Adrenal gland (tissue), 12 donors: ENCODE results near the gene FEM1A. TPM values are rescaled to one million over a fixed set of nuclear protein-coding genes. Genes with fewer than 3 reads are reported as not detected.
"Not testable (repeated sequence)": the region's sequence is repeated elsewhere in the genome, so short reads cannot be mapped to it uniquely, and the experiment has no call there.

Source experiments
- DNase-seq, 7 donors: peaks; one replicate each; pipeline ENCODE4 v3.0.0-alpha.2; 2019 to 2020
- H3K27ac ChIP-seq, 5 donors: fragments of 200-600 bp; sonication (generic) in 4 of 5; 1 replicate in 3 of 5; 2 replicates in 2 of 5; pipeline versions ENCODE4 v1.5.1 to v1.8.0; 2016 to 2020; ENCODE audit warnings: mild to moderate bottlenecking in 1 of 5
- H3K27me3 ChIP-seq: fragments of 200-600 bp; 2 replicates; pipeline ENCODE4 v1.8.0; 2021
- H3K36me3 ChIP-seq, 2 donors: fragments of 200-600 bp; replicated peaks in 1 of 2; 1 replicate in 1 of 2; 2 replicates in 1 of 2; pipeline versions ENCODE4 v1.5.1 to v1.8.0; 2018 to 2022
- H3K4me1 ChIP-seq, 2 donors: fragments of 200-600 bp; replicated peaks in 1 of 2; 1 replicate in 1 of 2; 2 replicates in 1 of 2; pipeline versions ENCODE4 v1.5.1 to v1.8.0; 2018 to 2021
- H3K4me3 ChIP-seq, 4 donors: fragments of 200-600 bp; sonication (generic) in 3 of 4; one replicate each; pipeline ENCODE4 v1.5.1; 2016 to 2018
- H3K9me3 ChIP-seq, 3 donors: fragments of 200-600 bp; sonication (generic) in 1 of 3; replicated peaks in 1 of 3; 1 replicate in 2 of 3; 2 replicates in 1 of 3; pipeline versions ENCODE4 v1.5.1 to v1.8.0; 2016 to 2021
- CTCF ChIP-seq, 6 experiments: fragments of 450-650 bp in 4 of 6; fragments of 200-600 bp in 2 of 6; sonication (generic) in 1 of 6; IDR thresholded peaks; 1 replicate in 5 of 6; 2 replicates in 1 of 6; pipeline versions ENCODE4 v1.5.1 to v1.8.0; 2016 to 2021; ENCODE audit warnings: antibody characterized with exemption in 6 of 6, mild to moderate bottlenecking in 2 of 6, moderate library complexity in 1 of 6
- POLR2A ChIP-seq, 2 donors: fragments of 450-650 bp; IDR thresholded peaks; one replicate each; pipeline ENCODE4 v1.6.1; 2017; ENCODE audit warnings: antibody characterized with exemption in 2 of 2, mild to moderate bottlenecking in 2 of 2, moderate library complexity in 1 of 2
- WGBS, 4 donors: extraction: QIAGEN DNeasy Blood & Tissue Kit in 2 of 4; methylation state at CpG; one replicate each; pipeline versions ENCODE4 v1.1.5 to v1.1.7; 2013 to 2017; 5-methylcytosine and 5-hydroxymethylcytosine counted together
- intact Hi-C, 2 donors: fragments of 100-400 bp; cut with DNase I; formaldehyde crosslinking; loops; one replicate each; pipeline versions ENCODE4 v1.14.1 to v1.15.0; 2022 to 2023
- polyA plus RNA-seq, 3 donors: library from polyadenylated mRNA; stranded (reverse); fragments of 200-250 nt in 2 of 3; fragments of 350-450 nt in 1 of 3; fragmentation: Illumina TruSeq in 1 of 3; extraction: RNeasy Lipid Tissue Mini Kit (QIAGEN cat#74804) in 1 of 3; gene quantifications; one replicate each; pipeline ENCODE4 v1.2.3, GENCODE V29; 2013 to 2014
- total RNA-seq, 9 donors: library from RNA; depleted of rRNA in 4 of 9; stranded (reverse); fragments of >200 nt in 4 of 9; fragments of 120-200 nt in 1 of 9; fragmentation: NEBNext Ultra II Directional in 1 of 9; extraction: Animal tissue kit (Norgen Biotek cat#: 25700) in 1 of 9; gene quantifications; one replicate each; pipeline versions ENCODE4 v1.1.0 to v1.2.4, GENCODE V29; 2013 to 2023
- donor health status: healthy with polysubstance abuse.
- donor health status: Bipolar disorder and iron deficiency.
- donor health status: DM: yes; HTN: yes; CAD: no.
- donor health status: DM: no; HTN: no; CAD: no.
- donor health status: DM: no; HTN: no; CAD: no.
- donor health status: DM: yes; HTN: yes; CAD: no.

The FEM1A gene
- total and polyA plus RNA-seq, 12 donors, result 3.6 to 25.8 (median 13.3) TPM

- no peaks in the 10 kb centered on the region for H3K9me3 ChIP-seq
- DNase-seq, result peak; percentile 60 to 77 (median 71)
- H3K27ac ChIP-seq, result peak within 1 kb of the TSS in 4 of 5 donors; percentile 73 to 90 (median 86)
- TF ChIP-seq POLR2A (IDR thresholded peaks at IDR 0.05) (peak; percentile 43 to 61), CTCF (IDR thresholded peaks at IDR 0.05) (peak in 1 of 6 experiments; percentile 9)
- 0 to 1% (median 0%) methylated on average over 6 to 52 of the region's 52 CpGs for WGBS, 4 donors
- peak within 1 kb of the TSS; percentile 65 to 95 (median 88) for H3K4me3 ChIP-seq
- H3K4me1 ChIP-seq, result peaks cover 4 to 10% of the 10 kb centered on the region in 2 donors
- no peaks in the 10 kb centered on the region for H3K36me3 ChIP-seq
- intact Hi-C loops, result no loop called here
- H3K27me3 ChIP-seq, result no peaks in the 10 kb centered on the region
These were observed 39.9 kb downstream of the FEM1A start, which contains the start of gene TICAM1 for GRCh38 chr19:4831304-4831978. Gene TICAM1, minus strand, starts transcription at chr19:4831712. Its CDS starts 13,335 bp downstream, at chr19:4818377.

GRCh38 chr19:4831979-4832340 lies 40.4 kb downstream of the FEM1A start:
- H3K27me3 ChIP-seq, DNase-seq, H3K9me3 ChIP-seq, intact Hi-C loops, H3K36me3 ChIP-seq: not testable (repeated sequence)
- Histone ChIP-seq H3K27ac (peak overlapping the region in 4 of 5 donors; percentile 73 to 90 (median 86)), H3K4me1 (peaks cover 4 to 10% of the 10 kb centered on the region in 2 donors), H3K4me3 (peak overlapping the region; percentile 65 to 95 (median 88))
- WGBS, 4 donors, result 25 to 27% (median 25%) methylated on average over 9 of the region's 9 CpGs

GRCh38 chr19:4832776-4833175 lies 41.2 kb downstream of the FEM1A start:
- peaks cover 4 to 10% of the 10 kb centered on the region in 2 donors for H3K4me1 ChIP-seq
- no peaks in the 10 kb centered on the region for H3K9me3 ChIP-seq
- no peak for DNase-seq
- WGBS, 4 donors, result 73 to 89% (median 86%) methylated on average over 5 of the region's 5 CpGs
- intact Hi-C loops, result no loop called here
- H3K27me3 ChIP-seq, result no peaks in the 10 kb centered on the region
- TF ChIP-seq CTCF (IDR thresholded peaks at IDR 0.05) (no peak), POLR2A (IDR thresholded peaks at IDR 0.05) (no peak)
- H3K27ac ChIP-seq, result no peak overlapping the region
- no peak overlapping the region for H3K4me3 ChIP-seq
- H3K36me3 ChIP-seq, result no peaks in the 10 kb centered on the region

- WGBS, 4 donors, result 92 to 97% (median 94%) methylated on average over 14 to 17 of the region's 17 CpGs
- no peaks in the 10 kb centered on the region for H3K27me3 ChIP-seq
- intact Hi-C loops, result no loop called here
- no peak overlapping the region for H3K4me3 ChIP-seq
- H3K27ac ChIP-seq, result no peak overlapping the region
- no peak for TF ChIP-seq CTCF (IDR thresholded peaks at IDR 0.05)
- TF ChIP-seq POLR2A (IDR thresholded peaks at IDR 0.05), result no peak
- DNase-seq, result no peak
- no peaks in the 10 kb centered on the region for H3K9me3 ChIP-seq
- H3K36me3 ChIP-seq, result peaks cover 0 to 46% of the 10 kb centered on the region in 2 donors
- H3K4me1 ChIP-seq, result peaks cover 0 to 7% of the 10 kb centered on the region in 2 donors
These were observed 47.7 kb downstream of the FEM1A start for GRCh38 chr19:4839192-4839591.

GRCh38 chr19:4843647-4843965 lies 52.1 kb downstream of the FEM1A start:
- TF ChIP-seq CTCF (IDR thresholded peaks at IDR 0.05) (no peak), POLR2A (IDR thresholded peaks at IDR 0.05) (no peak)
- Histone ChIP-seq H3K27ac (no peak overlapping the region), H3K36me3 (peaks cover 0 to 71% of the 10 kb centered on the region in 2 donors)

More at GRCh38 chr19:4843647-4843965, 52.1 kb downstream of the FEM1A start:
- WGBS, 4 donors, result 91 to 97% (median 96%) methylated on average over 6 of the region's 6 CpGs
- intact Hi-C loops, result no loop called here
- Histone ChIP-seq H3K4me1 (peaks cover 0 to 7% of the 10 kb centered on the region in 2 donors), H3K27me3 (no peaks in the 10 kb centered on the region), H3K9me3 (no peaks in the 10 kb centered on the region), H3K4me3 (no peak overlapping the region)
- no peak for DNase-seq
